Suprapubic skin (tissue), 4 donors: ENCODE measurements around the gene ARID1A. TPM values are rescaled to one million over a fixed set of nuclear protein-coding genes. Genes with fewer than 3 reads are reported as not detected.
A peak's percentile ranks its signal among the peaks of the same experiment; 100 is the strongest.
"Not testable (repeated sequence)": the region's sequence is repeated elsewhere in the genome, so short reads cannot be mapped to it uniquely, and the experiment has no call there.

Source experiments
- DNase-seq, 2 donors: peaks; one replicate each; pipeline ENCODE4 v3.0.0-alpha.2; 2019; ENCODE audit warnings: low spot score in 2 of 2
- H3K27ac ChIP-seq: fragments of 200-600 bp; sonication (generic); one replicate; pipeline ENCODE4 v1.5.1; 2019
- H3K27me3 ChIP-seq: fragments of 200-600 bp; sonication (generic); one replicate; pipeline ENCODE4 v1.5.1; 2019
- H3K36me3 ChIP-seq: fragments of 200-600 bp; sonication (generic); one replicate; pipeline ENCODE4 v1.5.1; 2019
- H3K4me1 ChIP-seq: fragments of 200-600 bp; sonication (generic); one replicate; pipeline ENCODE4 v1.5.1; 2019
- H3K4me3 ChIP-seq: fragments of 200-600 bp; sonication (generic); one replicate; pipeline ENCODE4 v1.5.1; 2019; ENCODE audit warnings: mild to moderate bottlenecking
- H3K9me3 ChIP-seq: fragments of 200-600 bp; sonication (generic); one replicate; pipeline ENCODE4 v1.5.1; 2019
- EP300 ChIP-seq: sonication (generic); formaldehyde crosslinking; IDR thresholded peaks from one replicate; pipeline ENCODE4 v1.6.1; 2017; ENCODE audit warnings: antibody characterized with exemption
- POLR2A ChIP-seq, 2 donors: fragments of 450-650 bp; IDR thresholded peaks; one replicate each; pipeline ENCODE4 v1.6.1; 2017; ENCODE audit warnings: antibody characterized with exemption in 2 of 2, mild to moderate bottlenecking in 2 of 2, moderate library complexity in 2 of 2
- POLR2AphosphoS5 ChIP-seq, 3 donors: sonication (generic); formaldehyde crosslinking; IDR thresholded peaks; one replicate each; pipeline ENCODE4 v1.6.1; 2017; ENCODE audit warnings: antibody characterized with exemption in 3 of 3
- WGBS: methylation state at CpG from one replicate; pipeline ENCODE4 v1.1.5; 2018; 5-methylcytosine and 5-hydroxymethylcytosine counted together
- total RNA-seq, 4 donors: library from RNA; depleted of rRNA; stranded (reverse); fragments of >200 nt; gene quantifications; one replicate each; pipeline ENCODE4 v1.1.0, GENCODE V29; 2016
- TF ChIP-seq, protein P1 (sequence below), 2 donors: fragments of 200-600 bp in 1 of 2; fragments of 450-650 bp in 1 of 2; sonication (generic) in 1 of 2; IDR thresholded peaks; one replicate each; pipeline ENCODE4 v1.5.1; 2016 to 2019; ENCODE audit warnings: antibody characterized with exemption in 2 of 2, mild to moderate bottlenecking in 1 of 2, moderate library complexity in 1 of 2

Gene ARID1A
- total RNA-seq, 4 donors from 2014 or later = 77.2 to 90.0 (median 83.5) TPM

GRCh38 chr1:26794391-26794790, 98.6 kb downstream of the ARID1A start:
- no peak overlapping the region for H3K4me3 ChIP-seq
- WGBS = 84% methylated on average over 5 of the region's 5 CpGs
- TF ChIP-seq POLR2AphosphoS5 (IDR thresholded peaks at IDR 0.05) = no peak
- TF ChIP-seq, protein P1, sequence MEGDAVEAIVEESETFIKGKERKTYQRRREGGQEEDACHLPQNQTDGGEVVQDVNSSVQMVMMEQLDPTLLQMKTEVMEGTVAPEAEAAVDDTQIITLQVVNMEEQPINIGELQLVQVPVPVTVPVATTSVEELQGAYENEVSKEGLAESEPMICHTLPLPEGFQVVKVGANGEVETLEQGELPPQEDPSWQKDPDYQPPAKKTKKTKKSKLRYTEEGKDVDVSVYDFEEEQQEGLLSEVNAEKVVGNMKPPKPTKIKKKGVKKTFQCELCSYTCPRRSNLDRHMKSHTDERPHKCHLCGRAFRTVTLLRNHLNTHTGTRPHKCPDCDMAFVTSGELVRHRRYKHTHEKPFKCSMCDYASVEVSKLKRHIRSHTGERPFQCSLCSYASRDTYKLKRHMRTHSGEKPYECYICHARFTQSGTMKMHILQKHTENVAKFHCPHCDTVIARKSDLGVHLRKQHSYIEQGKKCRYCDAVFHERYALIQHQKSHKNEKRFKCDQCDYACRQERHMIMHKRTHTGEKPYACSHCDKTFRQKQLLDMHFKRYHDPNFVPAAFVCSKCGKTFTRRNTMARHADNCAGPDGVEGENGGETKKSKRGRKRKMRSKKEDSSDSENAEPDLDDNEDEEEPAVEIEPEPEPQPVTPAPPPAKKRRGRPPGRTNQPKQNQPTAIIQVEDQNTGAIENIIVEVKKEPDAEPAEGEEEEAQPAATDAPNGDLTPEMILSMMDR (IDR thresholded peaks at IDR 0.05) = no peak
- TF ChIP-seq POLR2A (IDR thresholded peaks at IDR 0.05) = no peak
- TF ChIP-seq EP300 = no peak
- H3K36me3 ChIP-seq = peaks cover 27% of the 10 kb centered on the region
- H3K9me3 ChIP-seq = no peaks in the 10 kb centered on the region
- no peak for DNase-seq
- H3K27ac ChIP-seq = no peak overlapping the region
- H3K4me1 ChIP-seq = peaks cover 13% of the 10 kb centered on the region
- H3K27me3 ChIP-seq = no peaks in the 10 kb centered on the region

GRCh38 chr1:26797627-26798026, 101.8 kb downstream of the ARID1A start:
- no peak for TF ChIP-seq POLR2AphosphoS5 (IDR thresholded peaks at IDR 0.05)
- TF ChIP-seq EP300 = no peak
- TF ChIP-seq POLR2A (IDR thresholded peaks at IDR 0.05) = no peak
- TF ChIP-seq, protein P1 (IDR thresholded peaks at IDR 0.05) = no peak
- H3K27ac ChIP-seq = no peak overlapping the region
- no peaks in the 10 kb centered on the region for H3K27me3 ChIP-seq
- no peak for DNase-seq
- H3K4me3 ChIP-seq = no peak overlapping the region
- peaks cover 19% of the 10 kb centered on the region for H3K4me1 ChIP-seq
- WGBS = 78% methylated on average over 2 of the region's 2 CpGs
- peaks cover 27% of the 10 kb centered on the region for H3K36me3 ChIP-seq
- no peaks in the 10 kb centered on the region for H3K9me3 ChIP-seq

- Histone ChIP-seq H3K27ac (peak overlapping the region; percentile 54), H3K4me1 (peaks cover 19% of the 10 kb centered on the region), H3K4me3 (peak overlapping the region; percentile 9), H3K9me3 (no peaks in the 10 kb centered on the region), H3K27me3 (no peaks in the 10 kb centered on the region), H3K36me3 (peaks cover 12% of the 10 kb centered on the region)
- no peak for DNase-seq
- 49% methylated on average over 5 of the region's 5 CpGs for WGBS
- TF ChIP-seq EP300 (no peak), POLR2A (IDR thresholded peaks at IDR 0.05) (no peak), POLR2AphosphoS5 (IDR thresholded peaks at IDR 0.05) (no peak)
- TF ChIP-seq, protein P1 (IDR thresholded peaks at IDR 0.05) = no peak
These were observed 103.8 kb downstream of the ARID1A start for GRCh38 chr1:26799479-26800142.

- H3K27ac ChIP-seq, H3K4me3 ChIP-seq, H3K27me3 ChIP-seq, H3K9me3 ChIP-seq, H3K36me3 ChIP-seq, DNase-seq: not testable (repeated sequence)
- 93% methylated on average over 8 of the region's 36 CpGs for WGBS
- peaks cover 21% of the 10 kb centered on the region for H3K4me1 ChIP-seq
These were observed 108.1 kb downstream of the ARID1A start for GRCh38 chr1:26803932-26804331.

DNA sequence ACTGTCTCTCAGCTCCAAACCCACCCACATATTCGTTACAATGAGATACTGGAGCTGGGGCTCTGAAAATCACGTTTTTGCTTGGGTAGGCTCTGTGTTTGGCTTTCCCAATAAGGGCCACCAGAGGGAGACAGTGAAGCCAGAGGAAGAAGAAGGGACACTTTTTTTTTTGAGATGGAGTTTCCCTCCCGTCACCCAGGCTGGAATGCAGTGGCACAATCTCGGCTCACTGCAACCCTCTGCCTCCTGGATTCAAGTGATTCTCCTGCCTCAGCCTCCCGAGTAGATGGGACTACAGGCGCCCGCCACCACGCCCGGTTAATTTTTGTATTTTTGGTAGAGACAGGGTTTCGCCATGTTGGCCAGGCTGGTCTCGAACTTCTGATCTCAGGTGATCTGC, 114.3 kb downstream of the ARID1A start:
- not testable (repeated sequence) for H3K4me1 ChIP-seq, H3K36me3 ChIP-seq, H3K9me3 ChIP-seq, H3K27ac ChIP-seq, H3K27me3 ChIP-seq, H3K4me3 ChIP-seq, DNase-seq
- TF ChIP-seq, protein P1 (IDR thresholded peaks at IDR 0.05) = peak; percentile 56 to 66
- WGBS = 54% methylated on average over 11 of the region's 11 CpGs

DNA sequence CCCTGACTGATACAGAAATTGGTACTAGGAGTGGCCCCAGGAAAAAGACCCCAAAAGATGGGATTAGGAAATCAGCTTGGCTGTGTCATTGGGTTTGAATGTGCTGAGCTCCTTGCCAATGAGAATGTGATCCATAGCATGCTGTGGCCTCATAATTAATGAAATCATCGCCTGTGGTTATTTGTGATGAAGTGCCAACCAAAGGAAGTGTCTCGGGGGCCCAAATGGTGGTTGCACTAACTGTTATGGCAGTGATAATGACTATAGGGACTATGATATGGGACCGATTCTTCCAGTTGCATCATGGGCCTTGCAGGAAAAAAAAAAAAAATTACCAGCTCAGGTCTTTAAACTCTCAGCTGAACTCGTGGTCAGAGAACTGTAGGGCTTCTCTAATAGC, 115.2 kb downstream of the ARID1A start:
- WGBS = 79% methylated on average over 4 of the region's 4 CpGs
- Histone ChIP-seq H3K9me3 (no peaks in the 10 kb centered on the region), H3K27me3 (no peaks in the 10 kb centered on the region), H3K36me3 (no peaks in the 10 kb centered on the region), H3K4me3 (no peak overlapping the region), H3K27ac (no peak overlapping the region), H3K4me1 (no peaks in the 10 kb centered on the region)
- no peak for DNase-seq
- TF ChIP-seq POLR2AphosphoS5 (IDR thresholded peaks at IDR 0.05) (no peak), EP300 (no peak), POLR2A (IDR thresholded peaks at IDR 0.05) (no peak)
- TF ChIP-seq, protein P1 (IDR thresholded peaks at IDR 0.05) = no peak
